ENCODE data around the gene TMEM168.

GRCh38 chr7:112806156-112806555 is 16.0 kb upstream of the TMEM168 start:
- no peak for TF ChIP-seq CTCF (IDR thresholded peaks at IDR 0.05)
- no peak for TF ChIP-seq POLR2A (IDR thresholded peaks at IDR 0.05; ENCODE audit: low read depth)
- TF ChIP-seq EP300 (IDR thresholded peaks at IDR 0.05): no peak
